Measurements from ENCODE around the gene GNA14.
"Not testable (repeated sequence)": the region's sequence is repeated elsewhere in the genome, so short reads cannot be mapped to it uniquely, and the experiment has no call there.

GNA14 gene

GRCh38 chr9:77399964-77400363 lies 248.2 kb downstream of the GNA14 start:
- no peaks in the 10 kb centered on the region for H3K4me1 ChIP-seq (ENCODE audit: control insufficient read depth, insufficient read depth, low read length)
- no peak overlapping the region for H3K9ac ChIP-seq (ENCODE audit: low read length in 2 of 2)
- H3K9me3 ChIP-seq (ENCODE audit: control insufficient read depth in 2 of 2, low read length in 2 of 2) = no peaks in the 10 kb centered on the region
- H3K27ac ChIP-seq (ENCODE audit: low read length) = no peak overlapping the region
- no peaks in the 10 kb centered on the region for H3K36me3 ChIP-seq (ENCODE audit: control insufficient read depth in 2 of 2, insufficient read depth in 2 of 2, low read length in 2 of 2)
- no peak overlapping the region for H3K4me3 ChIP-seq (ENCODE audit: low read length in 2 of 2)
- H3K27me3 ChIP-seq (ENCODE audit: control insufficient read depth in 1 of 2, insufficient read depth in 2 of 2, low read length in 2 of 2) = no peaks in the 10 kb centered on the region

GRCh38 chr9:77398581-77398980 lies 249.5 kb downstream of the GNA14 start:
- H3K9ac ChIP-seq (ENCODE audit: low read length in 2 of 2); H3K27me3 ChIP-seq (ENCODE audit: control insufficient read depth in 1 of 2, insufficient read depth in 2 of 2, low read length in 2 of 2); H3K4me1 ChIP-seq (ENCODE audit: control insufficient read depth, insufficient read depth, low read length); H3K27ac ChIP-seq (ENCODE audit: low read length); H3K36me3 ChIP-seq (ENCODE audit: control insufficient read depth in 2 of 2, insufficient read depth in 2 of 2, low read length in 2 of 2); H3K4me3 ChIP-seq (ENCODE audit: low read length in 2 of 2); H3K9me3 ChIP-seq (ENCODE audit: control insufficient read depth in 2 of 2, low read length in 2 of 2): not testable (repeated sequence)

GRCh38 chr9:77392328-77392727 lies 255.8 kb downstream of the GNA14 start:
- Histone ChIP-seq H3K9ac (ENCODE audit: low read length in 2 of 2) (no peak overlapping the region), H3K4me1 (ENCODE audit: control insufficient read depth, insufficient read depth, low read length) (no peaks in the 10 kb centered on the region)

GRCh38 chr9:77391834-77392233 lies 256.3 kb downstream of the GNA14 start:
- Histone ChIP-seq H3K9ac (ENCODE audit: low read length in 2 of 2) (no peak overlapping the region), H3K4me1 (ENCODE audit: control insufficient read depth, insufficient read depth, low read length) (no peaks in the 10 kb centered on the region), H3K27ac (ENCODE audit: low read length) (no peak overlapping the region), H3K4me3 (ENCODE audit: low read length in 2 of 2) (no peak overlapping the region), H3K27me3 (ENCODE audit: control insufficient read depth in 1 of 2, insufficient read depth in 2 of 2, low read length in 2 of 2) (no peaks in the 10 kb centered on the region), H3K9me3 (ENCODE audit: control insufficient read depth in 2 of 2, low read length in 2 of 2) (no peaks in the 10 kb centered on the region), H3K36me3 (ENCODE audit: control insufficient read depth in 2 of 2, insufficient read depth in 2 of 2, low read length in 2 of 2) (peaks cover 3 to 4% of the 10 kb centered on the region in 2 donors)

More at GRCh38 chr9:77392328-77392727, 255.8 kb downstream of the GNA14 start:
- no peaks in the 10 kb centered on the region for H3K9me3 ChIP-seq (ENCODE audit: control insufficient read depth in 2 of 2, low read length in 2 of 2)
- H3K36me3 ChIP-seq (ENCODE audit: control insufficient read depth in 2 of 2, insufficient read depth in 2 of 2, low read length in 2 of 2) = peaks cover 3 to 4% of the 10 kb centered on the region in 2 donors
- H3K27me3 ChIP-seq (ENCODE audit: control insufficient read depth in 1 of 2, insufficient read depth in 2 of 2, low read length in 2 of 2) = no peaks in the 10 kb centered on the region
- no peak overlapping the region for H3K27ac ChIP-seq (ENCODE audit: low read length)
- H3K4me3 ChIP-seq (ENCODE audit: low read length in 2 of 2) = no peak overlapping the region

- Histone ChIP-seq H3K9me3 (ENCODE audit: control insufficient read depth in 2 of 2, low read length in 2 of 2) (no peaks in the 10 kb centered on the region), H3K4me1 (ENCODE audit: control insufficient read depth, insufficient read depth, low read length) (no peaks in the 10 kb centered on the region), H3K27me3 (ENCODE audit: control insufficient read depth in 1 of 2, insufficient read depth in 2 of 2, low read length in 2 of 2) (no peaks in the 10 kb centered on the region), H3K9ac (ENCODE audit: low read length in 2 of 2) (no peak overlapping the region), H3K27ac (ENCODE audit: low read length) (no peak overlapping the region), H3K36me3 (ENCODE audit: control insufficient read depth in 2 of 2, insufficient read depth in 2 of 2, low read length in 2 of 2) (peaks cover 3 to 4% of the 10 kb centered on the region in 2 donors), H3K4me3 (ENCODE audit: low read length in 2 of 2) (no peak overlapping the region)
Observed at GRCh38 chr9:77386187-77386586, 261.9 kb downstream of the GNA14 start.

GRCh38 chr9:77384406-77384805 lies 263.7 kb downstream of the GNA14 start:
- H3K36me3 ChIP-seq (ENCODE audit: control insufficient read depth in 2 of 2, insufficient read depth in 2 of 2, low read length in 2 of 2) = no peaks in the 10 kb centered on the region
- no peaks in the 10 kb centered on the region for H3K4me1 ChIP-seq (ENCODE audit: control insufficient read depth, insufficient read depth, low read length)
- H3K27me3 ChIP-seq (ENCODE audit: control insufficient read depth in 1 of 2, insufficient read depth in 2 of 2, low read length in 2 of 2) = no peaks in the 10 kb centered on the region
- H3K9ac ChIP-seq (ENCODE audit: low read length in 2 of 2) = no peak overlapping the region
- H3K27ac ChIP-seq (ENCODE audit: low read length) = no peak overlapping the region
- H3K4me3 ChIP-seq (ENCODE audit: low read length in 2 of 2) = no peak overlapping the region
- H3K9me3 ChIP-seq (ENCODE audit: control insufficient read depth in 2 of 2, low read length in 2 of 2) = no peaks in the 10 kb centered on the region

GRCh38 chr9:77375956-77376532 lies 272.1 kb downstream of the GNA14 start:
- H3K4me3 ChIP-seq (ENCODE audit: low read length in 2 of 2) = no peak overlapping the region
- no peak overlapping the region for H3K27ac ChIP-seq (ENCODE audit: low read length)
- no peaks in the 10 kb centered on the region for H3K4me1 ChIP-seq (ENCODE audit: control insufficient read depth, insufficient read depth, low read length)
- peaks cover 3 to 4% of the 10 kb centered on the region in 2 donors for H3K36me3 ChIP-seq (ENCODE audit: control insufficient read depth in 2 of 2, insufficient read depth in 2 of 2, low read length in 2 of 2)
- H3K9me3 ChIP-seq (ENCODE audit: control insufficient read depth in 2 of 2, low read length in 2 of 2) = no peaks in the 10 kb centered on the region
- H3K9ac ChIP-seq (ENCODE audit: low read length in 2 of 2) = no peak overlapping the region
- H3K27me3 ChIP-seq (ENCODE audit: control insufficient read depth in 1 of 2, insufficient read depth in 2 of 2, low read length in 2 of 2) = no peaks in the 10 kb centered on the region

- H3K4me3 ChIP-seq (ENCODE audit: low read length in 2 of 2) = no peak overlapping the region
- no peak overlapping the region for H3K9ac ChIP-seq (ENCODE audit: low read length in 2 of 2)
- no peaks in the 10 kb centered on the region for H3K27me3 ChIP-seq (ENCODE audit: control insufficient read depth in 1 of 2, insufficient read depth in 2 of 2, low read length in 2 of 2)
- H3K9me3 ChIP-seq (ENCODE audit: control insufficient read depth in 2 of 2, low read length in 2 of 2) = no peaks in the 10 kb centered on the region
- no peaks in the 10 kb centered on the region for H3K4me1 ChIP-seq (ENCODE audit: control insufficient read depth, insufficient read depth, low read length)
- peaks cover 8 to 15% of the 10 kb centered on the region in 2 donors for H3K36me3 ChIP-seq (ENCODE audit: control insufficient read depth in 2 of 2, insufficient read depth in 2 of 2, low read length in 2 of 2)
- H3K27ac ChIP-seq (ENCODE audit: low read length) = no peak overlapping the region
Observed at GRCh38 chr9:77374266-77374665, 273.9 kb downstream of the GNA14 start.

All from stomach smooth muscle (tissue), 2 donors.